MCF 10A (cell line): ENCODE data around the gene CLCNKA. TPM values are rescaled to one million over a fixed set of nuclear protein-coding genes. Genes with fewer than 3 reads are reported as not detected.
A peak's percentile ranks its signal among the peaks of the same experiment; 100 is the strongest.

Experiments used
- BruUV-seq: library from RNA; stranded (reverse); fragments of 400-500 nt; replicated peaks from 2 replicates; lab custom pipeline; 2021; lab: Mats Ljungman, UMichigan
- CTCF ChIA-PET: fragments of 300-600 bp; sonication (Branson Sonifier 250); formaldehyde crosslinking; extraction: SDS; loops from one replicate; lab custom pipeline; 2021; ENCODE audit warnings: antibody characterized with exemption, inconsistent platforms; lab: Yijun Ruan, JAX
- POLR2A ChIA-PET: fragments of 300-600, 350-650 bp; sonication (Branson Sonifier 250); formaldehyde crosslinking; extraction: SDS; loops from one replicate; lab custom pipeline; 2020; ENCODE audit warnings: antibody characterized with exemption, inconsistent platforms; lab: Yijun Ruan, JAX
- DNase-seq: peaks from one replicate; pipeline ENCODE4 v3.0.0-alpha.2; 2018; ENCODE audit not compliant: unreplicated experiment
- H3K27ac Mint-ChIP-seq: one replicate; pipeline ENCODE4 v1.8.0; 2022; ENCODE audit warnings: mild to moderate bottlenecking, low read depth, mixed read lengths; ENCODE audit not compliant: unreplicated experiment
- H3K27me3 Mint-ChIP-seq: one replicate; pipeline ENCODE4 v1.8.0; 2022; ENCODE audit warnings: mixed read lengths; ENCODE audit not compliant: insufficient read depth, unreplicated experiment
- H3K36me3 Mint-ChIP-seq: one replicate; pipeline ENCODE4 v1.8.0; 2022; ENCODE audit warnings: mild to moderate bottlenecking, moderate library complexity, mixed read lengths; ENCODE audit not compliant: insufficient read depth, unreplicated experiment
- H3K4me1 Mint-ChIP-seq: one replicate; pipeline ENCODE4 v1.8.0; 2022; ENCODE audit warnings: mixed read lengths; ENCODE audit not compliant: insufficient read depth, unreplicated experiment
- H3K4me3 Mint-ChIP-seq: one replicate; pipeline ENCODE4 v1.8.0; 2022; ENCODE audit warnings: mild to moderate bottlenecking, moderate library complexity, mixed read lengths; ENCODE audit not compliant: unreplicated experiment
- H3K9me3 Mint-ChIP-seq: one replicate; pipeline ENCODE4 v1.8.0; 2022; ENCODE audit warnings: mixed read lengths; ENCODE audit not compliant: unreplicated experiment
- intact Hi-C: fragments of 100-400 bp; cut with micrococcal nuclease; formaldehyde crosslinking; loops from 2 replicates; pipeline ENCODE4 v1.14.1; 2022
- total RNA-seq: library from RNA; stranded (reverse); gene quantifications from 2 replicates; pipeline ENCODE4 v1.2.3, GENCODE V29; 2022
- TF ChIP-seq, protein P1 (sequence below): fragments of 200-600 bp; IDR thresholded peaks from one replicate; pipeline ENCODE4 v1.8.0; 2022; ENCODE audit warnings: antibody characterized with exemption, mild to moderate bottlenecking; ENCODE audit not compliant: unreplicated experiment

CLCNKA gene
- total RNA-seq, 1 experiment from 2014 or later: not detected

DNA sequence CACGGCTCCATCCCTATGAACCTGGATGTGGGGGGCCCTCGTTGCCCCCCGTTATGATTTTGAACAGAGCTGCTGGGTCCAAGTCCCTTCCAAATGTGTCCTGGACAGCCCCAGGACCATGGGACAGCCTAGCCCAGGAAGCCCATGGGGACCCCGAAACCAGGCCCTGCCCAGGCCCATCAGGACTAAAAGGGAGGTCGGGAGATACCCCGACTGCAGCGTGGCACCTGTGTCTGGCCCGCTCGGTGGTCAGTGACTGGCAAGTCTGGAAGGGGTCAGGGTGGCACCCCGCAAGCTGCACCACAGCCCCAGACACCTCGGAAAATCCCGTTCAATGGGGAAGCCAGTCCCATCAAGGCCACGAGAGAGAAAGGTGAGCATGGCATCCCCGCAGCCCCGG, 28.2 kb upstream of the CLCNKA start:
- DNase-seq: no peak
- H3K27ac Mint-ChIP-seq: no peak overlapping the region
- H3K9me3 Mint-ChIP-seq: no peaks in the 10 kb centered on the region
- H3K27me3 Mint-ChIP-seq: no peaks in the 10 kb centered on the region
- POLR2A ChIA-PET: no interaction called here
- no peaks in the 10 kb centered on the region for H3K4me1 Mint-ChIP-seq
- CTCF ChIA-PET: interaction anchor here (0.5 to 3.1 kb wide), 13 partner anchors 8 to 202 kb away, joined by 3 to 17 read pairs (median 4); partner anchors contain the start of gene SRARP
- H3K36me3 Mint-ChIP-seq: no peaks in the 10 kb centered on the region
- TF ChIP-seq, protein P1, sequence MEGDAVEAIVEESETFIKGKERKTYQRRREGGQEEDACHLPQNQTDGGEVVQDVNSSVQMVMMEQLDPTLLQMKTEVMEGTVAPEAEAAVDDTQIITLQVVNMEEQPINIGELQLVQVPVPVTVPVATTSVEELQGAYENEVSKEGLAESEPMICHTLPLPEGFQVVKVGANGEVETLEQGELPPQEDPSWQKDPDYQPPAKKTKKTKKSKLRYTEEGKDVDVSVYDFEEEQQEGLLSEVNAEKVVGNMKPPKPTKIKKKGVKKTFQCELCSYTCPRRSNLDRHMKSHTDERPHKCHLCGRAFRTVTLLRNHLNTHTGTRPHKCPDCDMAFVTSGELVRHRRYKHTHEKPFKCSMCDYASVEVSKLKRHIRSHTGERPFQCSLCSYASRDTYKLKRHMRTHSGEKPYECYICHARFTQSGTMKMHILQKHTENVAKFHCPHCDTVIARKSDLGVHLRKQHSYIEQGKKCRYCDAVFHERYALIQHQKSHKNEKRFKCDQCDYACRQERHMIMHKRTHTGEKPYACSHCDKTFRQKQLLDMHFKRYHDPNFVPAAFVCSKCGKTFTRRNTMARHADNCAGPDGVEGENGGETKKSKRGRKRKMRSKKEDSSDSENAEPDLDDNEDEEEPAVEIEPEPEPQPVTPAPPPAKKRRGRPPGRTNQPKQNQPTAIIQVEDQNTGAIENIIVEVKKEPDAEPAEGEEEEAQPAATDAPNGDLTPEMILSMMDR: no peak
- BruUV-seq: no TSS peak
- H3K4me3 Mint-ChIP-seq: no peak overlapping the region
- intact Hi-C loops: loop anchor here (1.0 to 5.0 kb wide), 3 partner anchors 46 to 201 kb away; no protein-coding TSS in a partner anchor

DNA sequence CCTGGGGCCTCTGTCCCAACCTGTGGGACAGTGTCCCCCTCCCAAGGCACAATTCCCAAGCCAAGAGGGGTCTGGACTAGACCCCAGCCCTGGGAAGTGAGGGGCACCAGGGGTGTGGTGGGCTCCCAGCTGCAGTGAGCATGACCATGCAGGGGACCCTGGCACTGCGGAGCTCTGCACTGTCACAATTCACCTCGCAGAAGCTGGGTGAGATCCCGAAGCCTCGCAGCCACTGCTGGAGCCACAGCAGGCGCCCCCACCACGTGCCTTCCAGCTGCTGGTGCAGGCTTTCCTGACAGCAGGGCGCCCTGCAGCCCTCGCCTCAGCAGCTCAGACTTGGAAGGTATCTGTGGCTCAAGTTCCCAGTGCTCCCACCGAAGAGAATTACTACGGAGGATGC, 27.8 kb upstream of the CLCNKA start:
- no peak overlapping the region for H3K4me3 Mint-ChIP-seq
- H3K27ac Mint-ChIP-seq: no peak overlapping the region
- H3K4me1 Mint-ChIP-seq: no peaks in the 10 kb centered on the region
- intact Hi-C loops: loop anchor here (1.0 to 5.0 kb wide), 3 partner anchors 47 to 201 kb away; no protein-coding TSS in a partner anchor
- DNase-seq: no peak
- BruUV-seq: no TSS peak
- POLR2A ChIA-PET: interaction anchor here (1.0 kb wide), 1 partner anchor 45 kb away, joined by 4 read pairs; no protein-coding TSS in a partner anchor
- TF ChIP-seq, protein P1: no peak
- no peaks in the 10 kb centered on the region for H3K36me3 Mint-ChIP-seq
- H3K27me3 Mint-ChIP-seq: no peaks in the 10 kb centered on the region
- no peaks in the 10 kb centered on the region for H3K9me3 Mint-ChIP-seq
- CTCF ChIA-PET: interaction anchor here (0.5 to 3.1 kb wide), 14 partner anchors 8 to 203 kb away, joined by 3 to 17 read pairs (median 5); partner anchors contain the start of gene SRARP

DNA sequence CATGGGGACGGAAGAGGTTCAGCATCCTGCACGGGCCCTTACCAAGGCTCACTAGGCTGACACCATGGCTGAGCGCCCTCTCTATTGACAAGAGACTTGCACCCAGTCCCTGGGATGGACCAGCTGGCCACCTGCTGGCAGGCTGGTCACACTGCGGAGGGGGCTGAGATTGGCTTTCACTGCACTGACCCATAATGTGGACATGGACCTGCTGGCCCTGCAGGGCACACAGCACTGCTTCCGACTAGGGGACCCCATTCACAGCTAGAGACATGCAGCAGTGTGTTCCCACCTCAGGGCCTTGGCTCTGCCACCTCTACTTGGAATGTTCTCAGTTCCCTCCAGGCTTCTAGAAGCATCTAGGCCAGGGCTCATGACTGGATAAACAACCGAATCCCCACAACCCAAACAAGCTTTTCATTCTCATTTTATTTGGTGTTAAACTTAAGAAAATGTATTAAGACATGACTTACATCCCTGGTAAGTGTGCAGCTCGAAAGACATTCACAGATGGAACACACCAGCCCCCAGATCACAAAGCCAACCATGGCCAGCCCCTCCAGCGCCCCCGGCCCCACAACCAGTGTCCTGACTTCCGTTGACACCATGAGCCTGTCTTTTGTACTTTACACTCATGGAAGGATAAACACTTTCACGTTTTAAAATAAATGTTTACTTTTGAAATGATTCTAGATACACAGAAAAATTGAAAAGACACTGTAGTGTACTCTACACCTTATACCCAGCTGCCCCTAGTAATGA, 27.1 kb upstream of the CLCNKA start:
- TF ChIP-seq, protein P1: peak; percentile 81
- Mint-ChIP-seq H3K27me3 (no peaks in the 10 kb centered on the region), H3K27ac (no peak overlapping the region), H3K36me3 (no peaks in the 10 kb centered on the region), H3K4me1 (no peaks in the 10 kb centered on the region), H3K9me3 (no peaks in the 10 kb centered on the region), H3K4me3 (no peak overlapping the region)
- ChIA-PET CTCF (interaction anchor here (0.5 to 3.1 kb wide), 15 partner anchors 9 to 203 kb away, joined by 3 to 17 read pairs (median 5); partner anchors contain the start of gene SRARP), POLR2A (interaction anchor here (1.0 to 1.7 kb wide), 2 partner anchors 46 to 179 kb away, joined by 4 to 5 read pairs; no protein-coding TSS in a partner anchor)
- no TSS peak for BruUV-seq
- peak; percentile 77 for DNase-seq
- intact Hi-C loops: loop anchor here (1.0 to 5.0 kb wide), 3 partner anchors 47 to 202 kb away; no protein-coding TSS in a partner anchor

DNA sequence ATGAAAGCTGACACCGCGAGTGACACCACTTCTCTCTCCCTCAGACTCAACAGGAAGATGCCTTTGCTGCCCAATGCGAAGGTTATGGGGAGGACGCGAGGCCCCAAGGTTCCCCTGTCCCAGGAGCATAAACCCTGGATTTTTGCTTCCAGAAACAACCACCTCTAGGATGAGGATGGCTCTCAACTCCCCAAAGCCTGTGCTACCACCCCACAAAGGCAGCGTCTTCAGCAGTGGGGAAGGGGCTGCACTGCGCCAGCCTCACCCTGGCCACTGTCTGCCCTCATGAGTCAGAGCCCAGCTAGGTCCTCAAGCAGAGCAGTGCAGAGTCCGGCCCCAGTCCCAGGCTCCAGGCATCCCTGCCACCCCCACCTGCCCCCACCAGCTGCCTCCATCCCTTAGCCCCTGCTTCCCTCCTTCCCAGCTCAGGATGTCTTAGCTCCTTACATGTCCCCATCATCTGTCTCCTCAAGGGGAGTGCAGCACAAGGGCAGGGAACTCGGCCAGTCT, 24.7 kb upstream of the CLCNKA start:
- ChIA-PET POLR2A (no interaction called here), CTCF (interaction anchor here (1.0 to 1.6 kb wide), 3 partner anchors 11 to 205 kb away, joined by 3 to 5 read pairs (median 3); no protein-coding TSS in a partner anchor)
- Mint-ChIP-seq H3K27ac (no peak overlapping the region), H3K36me3 (no peaks in the 10 kb centered on the region), H3K9me3 (no peaks in the 10 kb centered on the region), H3K27me3 (no peaks in the 10 kb centered on the region), H3K4me3 (no peak overlapping the region), H3K4me1 (no peaks in the 10 kb centered on the region)
- no peak for DNase-seq
- intact Hi-C loops: no loop called here
- BruUV-seq: no TSS peak
- TF ChIP-seq, protein P1: no peak
